A549 treated with CORT108297 at 1 μM for 4 hours (cell line): ENCODE measurements around the gene LILRB2. TPM values are rescaled to one million over a fixed set of nuclear protein-coding genes. Genes with fewer than 3 reads are reported as not detected.

Source experiments
- total RNA-seq: library from RNA; stranded (reverse); fragments of 200-300 nt; extraction: Qiagen RNA extraction; gene quantifications from 5 replicates; pipeline ENCODE4 v1.2.3, GENCODE V29; 2022

Gene LILRB2
- total RNA-seq = 0.05 to 0.13 TPM (median 0.09 TPM) in 3 of 5 replicates, not detected in the others

DNA sequence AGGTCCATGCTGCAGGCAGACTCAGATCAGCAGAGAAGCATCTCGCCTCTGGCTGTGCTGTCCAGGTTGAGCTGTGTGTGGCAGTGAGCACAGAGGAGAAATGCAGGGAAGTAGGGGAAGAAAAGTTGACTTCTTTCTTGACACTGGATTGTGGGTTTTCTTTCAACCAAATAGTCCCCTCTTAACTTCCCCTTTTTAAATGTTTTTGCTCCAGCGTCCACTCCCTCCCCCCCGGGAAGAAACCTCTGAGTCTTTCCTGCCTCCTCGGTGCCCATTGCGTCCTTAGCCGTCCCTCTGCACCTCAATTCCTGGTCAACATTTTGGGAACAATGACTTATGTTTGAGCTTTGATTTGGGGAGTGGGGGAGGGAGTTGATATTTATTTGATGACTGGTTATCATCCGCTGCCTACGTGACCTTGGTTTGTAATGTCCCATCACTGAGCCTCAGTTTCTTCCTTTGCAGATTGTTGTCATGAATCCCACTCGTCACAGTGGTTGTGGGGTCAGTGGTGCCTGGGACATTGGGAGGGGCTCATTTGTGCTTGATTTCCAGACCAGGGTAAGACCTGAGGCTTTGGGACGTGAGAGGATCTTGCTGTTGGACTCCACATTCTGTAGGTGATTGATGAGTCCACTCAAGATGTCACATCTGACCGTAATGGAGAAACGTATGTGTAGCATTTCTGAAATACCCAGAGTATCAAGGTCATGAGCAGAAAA is at the start of gene LILRB2:
LILRB2 (minus strand) TSS at position 104 of the 722 bp plus-strand sequence. CDS start 614 bp downstream, outside the sequence.

DNA sequence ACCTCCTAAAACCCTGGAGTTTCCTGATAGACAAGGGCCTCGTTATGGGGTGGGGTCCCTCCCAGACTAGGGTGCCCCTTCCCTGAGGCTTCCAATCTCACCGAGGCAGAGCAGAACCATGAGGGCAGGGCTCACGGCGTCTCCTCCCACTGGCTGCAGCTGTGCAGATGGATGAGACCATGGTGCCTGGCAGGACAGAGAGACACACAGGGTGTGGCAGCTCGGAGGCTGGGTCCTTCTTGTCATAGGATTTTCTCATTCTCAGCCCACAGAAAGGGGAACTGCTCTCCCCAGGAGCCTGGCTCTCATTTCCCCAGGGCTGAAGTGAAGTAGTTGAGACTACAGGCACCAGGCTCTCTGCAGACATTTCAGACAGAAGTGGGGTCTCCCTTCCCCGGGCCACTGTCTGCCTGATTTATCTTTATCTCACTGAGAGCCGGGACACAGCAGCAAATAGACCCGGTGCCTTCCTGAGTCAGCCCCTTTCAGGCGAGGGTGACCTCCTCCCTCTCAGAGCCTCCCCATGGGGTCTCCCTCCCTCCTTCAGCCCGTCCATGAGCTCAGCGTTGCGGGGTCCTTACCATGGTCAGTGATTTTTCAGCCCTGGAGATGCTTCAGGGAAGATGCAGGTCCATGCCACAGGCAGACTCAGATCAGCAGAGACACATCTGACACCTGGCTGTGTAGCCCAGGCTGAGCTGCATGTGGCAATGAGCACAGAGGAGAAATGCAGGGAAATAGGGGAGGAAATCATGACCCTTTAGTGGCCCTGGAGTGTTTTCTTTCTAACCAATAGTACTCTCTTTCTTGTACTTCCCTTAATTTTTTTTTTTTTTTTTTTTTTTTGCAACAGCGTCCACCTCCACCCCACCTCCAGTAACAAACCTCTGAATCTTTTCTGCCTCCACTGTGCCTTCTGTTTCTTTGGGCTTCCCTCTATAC is 31.8 kb upstream of the LILRB2 start, which contains the start of gene LILRA5:
LILRA5 (minus strand) TSS at position 731 of the 942 bp plus-strand sequence; CDS start at position 584, 147 bp downstream.

DNA sequence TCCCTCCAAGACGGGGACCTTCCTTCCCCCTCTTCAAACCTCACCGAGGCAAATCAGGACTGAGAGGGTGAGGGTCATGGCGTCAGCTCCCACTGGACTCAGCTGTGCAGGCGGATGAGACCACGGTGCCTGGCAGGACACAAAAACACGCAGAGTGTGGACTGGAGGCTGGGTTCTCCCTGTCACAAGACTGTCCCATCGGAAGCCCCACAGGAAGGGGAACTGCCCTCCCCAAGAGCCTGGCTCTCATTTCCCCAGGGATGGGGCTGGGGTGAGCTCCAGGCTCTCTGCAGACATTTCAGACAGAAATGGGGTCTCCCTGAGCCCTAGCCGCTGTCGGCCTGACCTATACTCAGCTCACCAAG is 23.8 kb downstream of the LILRB2 start, which contains the start of gene LILRB5:
LILRB5 (minus strand) TSS at position 158 of the 365 bp plus-strand sequence; CDS start at position 78, 80 bp downstream.

GRCh38 chr19:54242646-54243045 is 38.3 kb downstream of the LILRB2 start, which contains the start of gene LILRA6:
LILRA6 (minus strand) TSS chr19:54242790.

Other genes starting within 250 kb of the LILRB2 start
- gene VSTM1, start 217.2 kb downstream of the LILRB2 start, total RNA-seq = 0.36 to 0.93 TPM (median 0.50 TPM) in 5 replicates
- not detected in 5 replicates for gene TARM1, start 199.7 kb downstream of the LILRB2 start, total RNA-seq
- 0.30 to 0.57 TPM (median 0.36 TPM) in 5 replicates for gene OSCAR, start 180.3 kb downstream of the LILRB2 start, total RNA-seq
- 208 to 257 TPM (median 223 TPM) in 5 replicates for gene NDUFA3, start 178.3 kb downstream of the LILRB2 start, total RNA-seq
- 20.8 to 25.0 TPM (median 21.5 TPM) in 5 replicates for gene TFPT, start 165.5 kb downstream of the LILRB2 start, total RNA-seq
- gene PRPF31, start 165.4 kb downstream of the LILRB2 start, total RNA-seq = 111 to 121 TPM (median 116 TPM) in 5 replicates
- gene CNOT3, start 143.3 kb downstream of the LILRB2 start, total RNA-seq = 54.2 to 70.0 TPM (median 69.5 TPM) in 5 replicates
- gene LENG1, start 121.4 kb downstream of the LILRB2 start, total RNA-seq = 7.5 to 9.4 TPM (median 8.5 TPM) in 5 replicates
- 1.0 to 1.7 TPM (median 1.2 TPM) in 5 replicates for gene TMC4, start 108.0 kb downstream of the LILRB2 start, total RNA-seq
- gene MBOAT7, start 91.5 kb downstream of the LILRB2 start, total RNA-seq = 121 to 181 TPM (median 160 TPM) in 5 replicates
- 77.8 to 137 TPM (median 131 TPM) in 5 replicates for gene TSEN34, start 89.8 kb downstream of the LILRB2 start, total RNA-seq
- gene RPS9, start 80.3 kb downstream of the LILRB2 start, total RNA-seq = 2,162 to 2,522 TPM (median 2,268 TPM) in 5 replicates
- gene LILRB3, start 58.1 kb downstream of the LILRB2 start, total RNA-seq = 0.06 to 0.25 TPM (median 0.09 TPM) in 3 of 5 replicates, not detected in the others
- gene LILRA6, start 38.3 kb downstream of the LILRB2 start, total RNA-seq = 0.06 TPM in 1 of 5 replicates, not detected in the others
- gene LILRB5, start 23.8 kb downstream of the LILRB2 start, total RNA-seq = 0.03 to 0.06 TPM in 2 of 5 replicates, not detected in the others
- not detected in 5 replicates for gene LILRA5, start 32.1 kb upstream of the LILRB2 start, total RNA-seq
- 0.13 TPM in 1 of 5 replicates, not detected in the others for gene LILRA4, start 58.1 kb upstream of the LILRB2 start, total RNA-seq
- not detected in 5 replicates for gene LAIR1, start 83.8 kb upstream of the LILRB2 start, total RNA-seq
- gene TTYH1, start 134.4 kb upstream of the LILRB2 start, total RNA-seq = 0.07 to 0.27 TPM (median 0.20 TPM) in 3 of 5 replicates, not detected in the others
- gene LENG8, start 168.1 kb upstream of the LILRB2 start, total RNA-seq = 68.5 to 144 TPM (median 126 TPM) in 5 replicates
- gene LENG9, start 182.7 kb upstream of the LILRB2 start, total RNA-seq = 3.7 to 8.0 TPM (median 7.3 TPM) in 5 replicates
- not detected in 5 replicates for gene CDC42EP5, start 192.2 kb upstream of the LILRB2 start, total RNA-seq
- gene LAIR2, start 221.7 kb upstream of the LILRB2 start, total RNA-seq = not detected in 5 replicates